HG03025 (cell line): ENCODE data around the gene COL20A1.

Experiments
- ATAC-seq: cut with Tn5 transposase; IDR thresholded peaks from one replicate; pipeline ENCODE4 v1.9.1; 2021; ENCODE audit warnings: mild to moderate bottlenecking, moderate library complexity; ENCODE audit not compliant: unreplicated experiment, low FRiP score

The COL20A1 gene

DNA sequence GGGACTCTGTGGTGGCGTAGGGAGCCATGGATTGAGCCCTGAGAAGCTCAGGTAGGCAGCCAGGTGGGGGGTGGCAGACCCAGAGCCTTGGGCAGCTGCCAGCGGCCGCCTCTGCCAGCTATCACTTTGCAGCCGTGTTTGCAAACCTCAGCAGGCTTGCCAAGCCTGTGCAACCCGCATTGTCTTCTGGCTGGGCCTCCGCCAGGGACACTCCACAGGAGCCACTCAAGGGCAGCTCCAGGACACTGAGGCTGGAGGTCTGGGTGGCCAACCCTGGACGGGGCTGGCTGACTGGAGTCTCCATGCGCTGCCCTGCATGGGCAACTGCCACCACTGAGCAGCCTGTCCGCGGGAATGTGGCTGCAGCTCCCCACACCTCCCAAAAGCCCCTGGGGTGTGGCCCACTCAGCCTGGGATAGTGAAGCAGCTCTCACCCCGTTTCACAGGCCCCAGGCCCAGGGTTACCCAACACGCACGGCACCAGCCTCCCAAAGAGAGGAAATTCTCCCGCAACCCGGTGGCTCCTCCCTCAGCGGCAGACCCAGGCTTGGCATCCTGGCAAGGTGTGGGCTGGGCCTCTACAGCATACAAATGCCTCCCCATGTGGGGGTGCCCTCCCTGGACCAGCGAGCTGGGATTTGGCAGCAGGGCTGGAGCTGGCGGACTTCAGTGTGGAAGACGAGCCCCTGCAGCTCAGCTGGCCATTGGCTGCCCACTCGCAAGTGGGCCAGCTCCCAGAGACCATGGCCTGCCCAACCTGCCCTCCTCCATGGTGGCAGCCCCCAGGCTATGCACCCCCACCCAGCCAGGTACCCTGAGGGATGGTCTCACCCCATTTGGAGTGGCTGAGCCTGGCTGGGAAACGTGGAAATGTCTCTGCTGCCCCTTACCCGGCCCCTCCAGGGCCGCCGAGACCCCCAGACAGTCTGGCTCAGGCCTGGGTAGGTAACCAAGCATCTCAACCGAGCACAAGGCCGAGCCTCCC lies 65.2 kb downstream of the COL20A1 start:
- no peak for ATAC-seq

DNA sequence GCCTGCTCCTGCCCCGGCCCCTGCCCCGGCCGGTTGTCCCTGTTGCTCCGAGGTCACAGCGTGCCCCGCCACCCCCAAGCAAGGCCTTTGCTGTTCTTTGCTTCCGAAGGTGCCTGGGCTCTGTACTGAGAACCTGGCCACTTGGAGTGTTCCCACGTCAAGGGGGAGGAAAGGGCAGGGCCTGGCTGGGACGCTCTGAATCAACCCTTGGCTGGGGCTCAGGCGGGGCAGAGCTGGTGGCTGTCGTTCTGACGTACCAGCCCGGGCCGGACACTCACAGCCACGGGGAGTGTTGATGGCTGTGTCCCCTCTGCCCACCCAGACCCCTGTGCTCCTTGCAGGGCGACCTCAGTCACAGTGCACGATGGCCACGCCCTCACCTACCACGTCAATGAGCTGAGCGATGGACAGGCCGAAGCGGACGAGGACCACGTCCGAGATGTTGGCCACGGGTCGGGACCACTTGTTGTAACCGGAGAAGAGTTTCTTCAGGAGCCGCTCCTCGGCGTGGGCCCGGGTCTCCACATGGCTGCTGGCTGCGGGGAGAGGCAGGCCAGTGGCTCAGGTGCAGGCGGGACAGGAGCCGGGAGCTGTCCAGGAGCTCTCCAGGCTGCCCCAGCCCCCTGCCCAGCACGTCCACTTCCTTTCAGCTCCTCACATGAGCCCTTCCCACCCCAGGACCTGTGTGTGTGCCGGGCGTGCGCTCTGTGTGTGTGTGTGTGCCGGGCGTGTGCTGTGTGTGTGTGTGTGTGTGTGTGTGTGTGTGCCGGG lies 66.4 kb downstream of the COL20A1 start:
- no peak for ATAC-seq

DNA sequence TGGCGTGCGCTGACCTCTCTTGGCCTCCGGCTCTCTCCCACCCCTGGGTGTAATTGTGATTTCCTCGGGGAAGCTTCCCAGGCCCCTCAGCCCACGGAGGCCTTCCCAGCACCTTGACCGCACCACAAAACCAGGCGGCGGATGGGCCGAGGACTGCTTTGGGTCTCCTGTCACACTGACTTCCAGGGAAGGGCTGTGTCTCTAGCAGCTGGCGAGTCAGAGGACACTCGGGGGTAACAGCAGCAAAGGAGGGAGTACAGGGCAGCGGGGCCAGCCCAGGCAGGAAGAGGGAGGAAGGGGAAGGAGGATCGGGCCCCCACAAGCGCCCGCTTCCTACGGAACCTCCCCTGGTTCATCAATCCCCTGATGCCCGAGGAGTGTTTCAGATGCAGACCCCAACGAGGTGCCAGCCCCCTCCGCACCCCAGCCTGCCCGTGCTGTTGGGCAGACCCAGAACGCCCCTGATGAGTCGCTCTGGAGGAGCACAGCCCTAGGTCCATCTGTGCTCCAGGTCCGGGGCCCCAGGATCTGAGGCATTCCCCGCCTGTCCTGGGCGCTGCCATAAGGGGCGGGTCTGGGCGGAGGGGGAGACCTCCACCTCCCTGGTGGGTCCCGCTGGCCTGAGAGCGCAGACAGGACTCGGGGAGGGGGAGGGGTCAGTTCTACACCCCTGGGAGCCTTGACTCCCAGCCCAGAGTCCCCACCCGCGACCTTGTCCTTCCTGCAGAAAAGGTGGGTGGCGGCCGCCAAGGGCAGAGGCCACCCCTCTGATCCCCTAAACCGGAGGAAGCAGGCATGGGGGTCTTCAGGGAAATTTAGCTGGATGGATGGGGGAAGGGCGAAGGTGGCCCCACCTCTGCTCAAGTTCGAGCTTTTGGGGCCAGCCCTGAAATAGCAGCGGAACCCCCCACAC lies 67.2 kb downstream of the COL20A1 start:
- ATAC-seq: no peak

DNA sequence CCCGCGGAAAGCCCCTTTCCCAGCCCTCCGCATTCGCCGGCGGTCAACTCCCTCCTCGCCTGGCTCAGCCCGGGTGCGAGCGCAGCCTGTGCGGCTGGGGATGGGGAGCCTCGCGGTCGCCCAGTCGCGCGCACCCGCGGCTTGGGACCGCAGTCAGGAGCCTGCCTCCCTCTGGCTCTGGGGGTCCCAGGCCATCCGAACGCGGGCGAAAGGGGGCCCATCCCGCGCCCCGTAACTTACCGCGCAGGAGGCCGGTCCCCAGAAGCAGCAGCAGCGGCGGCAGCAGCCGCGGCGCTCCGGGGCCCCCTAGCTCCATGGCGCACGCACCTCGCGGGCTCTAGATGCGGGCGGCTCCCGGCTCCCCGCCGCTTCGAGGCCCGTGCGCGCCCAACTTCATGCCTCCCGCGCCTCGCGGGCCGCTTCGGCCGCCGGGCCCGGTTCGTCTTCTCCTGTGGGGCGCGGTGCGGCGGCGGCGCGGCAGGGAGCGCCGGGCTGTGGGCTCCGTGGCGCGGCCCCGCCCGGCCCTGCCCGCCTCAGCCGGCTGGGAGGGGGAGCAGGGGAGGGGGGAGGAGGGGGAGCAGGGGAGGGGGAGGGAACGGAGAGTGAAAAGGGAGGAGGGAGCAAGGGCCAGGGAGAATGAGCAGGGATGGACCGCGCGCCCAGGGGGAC lies 68.0 kb downstream of the COL20A1 start, which contains the start of gene CHRNA4:
CHRNA4 (minus strand) TSS at position 500 of the 669 bp plus-strand sequence; CDS start at position 316, 184 bp downstream.
- ATAC-seq: no peak

DNA sequence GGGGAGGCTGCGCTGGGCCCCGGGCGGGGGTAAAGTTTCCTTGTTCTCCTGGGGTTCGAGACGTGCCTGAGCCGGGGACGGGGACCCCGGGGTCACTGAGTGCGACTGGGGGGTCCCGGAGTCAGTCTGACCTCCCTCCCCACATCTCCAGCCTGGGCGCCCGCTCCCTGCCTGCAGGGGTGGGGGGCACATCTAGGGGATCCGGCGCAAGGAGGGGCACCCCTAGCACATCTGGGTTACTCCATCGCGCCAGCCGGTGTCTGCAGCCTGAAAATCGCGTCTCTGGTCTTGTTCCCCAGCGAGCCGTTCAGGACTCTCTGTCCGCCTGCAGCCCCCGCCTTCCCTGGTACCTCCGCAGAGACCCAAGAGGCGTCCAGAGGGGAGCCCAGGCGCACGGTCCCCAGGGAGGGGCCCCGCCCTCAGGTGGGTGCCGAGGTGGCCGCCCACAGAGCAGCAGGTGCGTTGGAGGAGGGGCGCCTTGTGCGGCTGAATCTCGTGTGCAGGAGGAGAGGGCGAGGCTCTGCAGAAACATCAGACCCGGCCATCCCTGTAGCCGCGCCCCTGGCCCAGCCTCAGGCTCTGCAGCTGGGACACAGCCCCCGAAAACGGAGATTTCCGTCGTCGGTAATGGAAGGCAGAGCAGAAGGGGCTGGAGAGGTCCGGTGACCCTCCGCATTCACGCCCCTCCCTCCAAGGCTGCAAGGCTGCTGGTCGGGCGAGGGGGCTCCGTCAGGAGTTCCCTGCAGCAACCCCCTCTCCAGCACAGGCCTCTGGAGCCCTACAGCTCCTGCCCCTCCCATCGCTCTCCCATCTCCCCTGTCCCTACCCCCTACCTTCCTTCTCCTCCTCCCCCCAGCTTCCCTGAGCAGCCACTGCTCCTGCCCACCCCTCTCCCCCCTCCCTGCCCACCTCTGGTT lies 68.8 kb downstream of the COL20A1 start:
- ATAC-seq: no peak

DNA sequence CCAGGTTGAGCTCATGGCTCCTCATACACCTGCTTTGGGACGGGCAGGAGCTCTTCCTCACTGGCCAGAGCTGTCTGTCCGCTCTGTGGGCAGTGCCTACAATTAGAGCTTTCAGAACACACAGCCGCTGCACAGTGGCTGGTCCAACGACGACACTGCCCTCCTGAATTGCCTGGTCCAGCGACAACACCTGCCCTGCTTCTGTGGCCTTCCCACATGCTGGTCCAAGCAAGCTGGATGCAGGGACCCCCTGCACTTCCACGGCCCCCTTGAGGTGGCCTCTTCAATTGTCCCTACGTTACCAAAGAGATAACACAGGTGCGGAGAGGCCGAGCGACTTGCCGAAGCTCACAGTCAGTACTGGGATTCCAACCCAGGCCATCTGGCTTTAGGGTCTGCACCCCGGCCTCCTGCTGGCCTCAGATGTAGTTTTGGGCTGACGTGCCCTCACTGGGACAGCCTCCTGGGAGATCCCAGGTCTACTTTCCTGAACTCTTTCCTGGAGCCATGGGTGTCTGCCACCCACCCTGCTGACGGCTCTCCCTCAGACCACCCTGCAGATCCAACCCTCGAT lies 69.5 kb downstream of the COL20A1 start:
- no peak for ATAC-seq

DNA sequence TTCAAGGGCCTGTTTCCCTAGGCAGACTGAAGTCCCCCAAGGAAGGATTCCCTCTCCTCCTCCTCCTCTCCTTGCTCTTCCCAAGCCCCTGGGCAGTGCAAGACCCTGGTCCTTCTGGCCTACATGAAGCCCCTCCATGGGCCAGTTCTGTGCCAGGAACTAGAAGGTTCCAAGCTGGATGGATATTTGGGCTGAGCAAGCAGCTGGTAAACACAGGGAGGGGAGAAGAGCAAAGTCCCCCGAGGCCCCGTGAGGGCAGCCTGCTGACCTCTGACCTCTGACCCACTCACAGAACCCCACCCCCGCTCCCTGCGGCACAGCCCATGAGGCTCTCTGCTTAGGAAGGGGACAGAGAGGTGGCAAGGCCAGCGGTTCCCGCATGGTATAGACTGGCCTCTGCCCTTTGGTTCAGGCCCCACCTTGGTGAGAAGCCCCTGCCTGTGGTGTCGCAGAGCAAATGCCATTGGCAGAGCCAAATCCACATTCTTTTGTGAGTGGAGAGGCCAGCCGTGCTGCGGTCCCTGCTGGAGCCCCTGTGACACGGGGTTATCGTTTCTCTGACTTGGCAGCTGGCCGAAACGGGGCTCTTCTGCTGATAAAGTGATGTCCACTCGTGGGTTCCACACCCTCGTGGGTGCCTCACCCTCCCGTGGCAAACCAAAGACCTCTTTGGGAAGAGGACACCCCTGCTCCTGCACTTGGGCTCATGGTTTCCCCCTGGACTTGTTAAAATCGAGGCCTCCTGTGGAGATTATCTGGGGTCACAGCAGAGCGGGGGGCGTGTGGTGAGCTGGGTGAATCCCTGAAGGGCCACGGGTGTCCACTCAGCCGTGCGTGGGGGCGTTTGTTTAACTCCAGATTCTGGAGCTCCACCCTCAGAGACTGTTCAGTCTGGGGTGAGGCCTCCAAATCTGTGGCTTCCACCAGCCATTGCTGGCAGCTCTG lies 70.3 kb downstream of the COL20A1 start:
- ATAC-seq: no peak

DNA sequence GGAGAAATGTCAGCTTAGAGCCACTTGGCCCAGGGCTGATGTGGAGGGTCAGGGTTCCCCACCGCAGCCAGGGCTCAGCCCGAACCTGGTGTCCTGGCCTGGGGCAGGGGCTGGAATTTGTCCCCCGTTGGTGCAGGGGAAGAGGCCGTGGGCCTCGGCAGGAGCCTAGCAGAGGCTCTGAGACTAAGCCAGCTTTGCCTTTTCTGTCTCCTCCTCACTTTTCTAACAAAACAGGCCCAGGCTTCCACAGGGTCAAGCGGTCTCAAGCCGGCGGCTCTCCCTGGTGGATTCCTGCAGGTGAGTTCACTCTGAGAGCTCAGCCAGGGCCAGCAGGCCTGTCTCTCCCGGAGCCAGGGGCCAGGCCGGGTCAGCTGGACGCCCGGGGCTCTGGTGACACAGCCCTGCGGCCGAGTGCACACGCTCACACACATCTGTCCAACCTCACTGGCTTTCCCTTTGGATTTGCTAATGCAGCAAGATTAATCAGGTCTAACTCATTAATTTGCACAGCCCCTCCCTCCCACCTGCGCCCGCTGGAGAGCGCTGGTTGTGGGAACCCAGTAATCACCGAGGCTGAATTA lies 71.1 kb downstream of the COL20A1 start:
- no peak for ATAC-seq

DNA sequence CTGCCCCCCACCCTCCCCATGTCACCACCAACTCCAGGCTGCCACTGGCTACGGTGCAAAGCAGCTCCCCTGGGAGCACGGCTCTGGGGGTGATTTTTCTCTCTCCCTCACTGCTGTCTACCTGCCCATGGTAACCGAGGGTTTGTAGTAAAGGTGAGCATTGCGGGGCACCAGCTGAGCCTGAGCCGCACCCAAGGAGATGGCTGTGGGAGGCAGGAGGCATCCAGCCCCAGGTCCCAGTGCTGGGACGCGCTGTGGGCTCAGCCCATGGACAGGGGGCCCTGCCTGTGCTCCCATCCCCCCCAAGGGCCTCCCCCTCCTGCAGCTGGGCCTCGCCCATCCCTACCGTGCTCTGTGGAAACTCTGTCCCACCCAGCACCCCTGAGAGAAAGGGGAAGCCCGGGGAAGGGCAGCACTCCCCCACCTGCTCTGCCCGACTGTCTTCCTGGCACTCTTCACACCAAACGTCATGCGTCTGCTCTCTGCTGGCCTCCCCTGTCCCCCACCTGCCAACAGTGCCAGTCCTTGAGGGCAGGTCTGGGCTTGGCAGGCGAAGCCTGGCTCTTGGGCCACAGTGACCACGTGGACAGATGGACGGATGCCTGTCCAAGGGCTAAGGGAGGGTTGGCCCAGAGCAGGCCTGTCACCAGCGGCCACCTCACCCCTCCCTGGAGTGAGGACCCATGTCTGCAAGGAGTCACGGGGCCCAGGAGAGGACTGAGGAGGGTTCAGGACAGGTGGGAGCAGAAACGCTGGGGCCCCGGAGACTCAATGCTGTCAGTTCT lies 72.0 kb downstream of the COL20A1 start:
- no peak for ATAC-seq

DNA sequence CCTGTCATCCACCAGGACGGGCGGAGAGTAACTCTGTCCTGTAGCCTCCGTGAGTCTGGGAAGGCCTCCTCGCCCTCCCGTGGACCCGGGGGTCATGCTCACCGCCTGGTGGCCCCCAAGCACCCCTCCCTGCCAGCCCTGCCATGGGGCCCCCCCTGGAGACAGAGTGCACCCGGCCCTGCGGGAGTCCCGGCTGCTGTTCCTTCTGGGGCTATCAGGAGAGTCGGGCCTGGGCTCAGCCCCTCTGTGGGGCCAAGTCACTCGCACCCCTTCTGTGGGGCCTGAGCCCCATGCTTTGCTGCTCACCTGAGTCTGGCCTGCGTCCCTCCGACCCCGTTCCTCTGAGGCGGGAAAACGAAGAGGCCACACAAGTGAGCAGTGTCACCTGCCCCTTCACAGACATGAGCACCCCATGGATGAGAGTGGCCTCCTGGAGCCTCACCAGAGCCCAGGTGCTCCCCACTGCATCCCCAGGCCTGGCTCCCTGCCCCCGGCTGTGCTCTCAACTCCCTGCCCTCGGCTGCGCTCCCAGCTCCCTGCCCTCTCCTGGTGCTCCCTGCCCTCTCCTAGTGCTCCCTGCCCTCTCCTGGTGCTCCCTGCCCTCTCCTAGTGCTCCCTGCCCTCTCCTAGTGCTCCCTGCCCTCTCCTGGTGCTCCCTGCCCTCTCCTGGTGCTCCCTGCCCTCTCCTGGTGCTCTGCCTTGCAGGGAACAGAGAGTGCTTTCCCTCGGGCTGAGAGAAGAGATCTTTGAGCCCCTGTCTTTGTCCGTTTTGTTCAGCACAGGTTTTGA lies 72.8 kb downstream of the COL20A1 start:
- ATAC-seq: no peak

DNA sequence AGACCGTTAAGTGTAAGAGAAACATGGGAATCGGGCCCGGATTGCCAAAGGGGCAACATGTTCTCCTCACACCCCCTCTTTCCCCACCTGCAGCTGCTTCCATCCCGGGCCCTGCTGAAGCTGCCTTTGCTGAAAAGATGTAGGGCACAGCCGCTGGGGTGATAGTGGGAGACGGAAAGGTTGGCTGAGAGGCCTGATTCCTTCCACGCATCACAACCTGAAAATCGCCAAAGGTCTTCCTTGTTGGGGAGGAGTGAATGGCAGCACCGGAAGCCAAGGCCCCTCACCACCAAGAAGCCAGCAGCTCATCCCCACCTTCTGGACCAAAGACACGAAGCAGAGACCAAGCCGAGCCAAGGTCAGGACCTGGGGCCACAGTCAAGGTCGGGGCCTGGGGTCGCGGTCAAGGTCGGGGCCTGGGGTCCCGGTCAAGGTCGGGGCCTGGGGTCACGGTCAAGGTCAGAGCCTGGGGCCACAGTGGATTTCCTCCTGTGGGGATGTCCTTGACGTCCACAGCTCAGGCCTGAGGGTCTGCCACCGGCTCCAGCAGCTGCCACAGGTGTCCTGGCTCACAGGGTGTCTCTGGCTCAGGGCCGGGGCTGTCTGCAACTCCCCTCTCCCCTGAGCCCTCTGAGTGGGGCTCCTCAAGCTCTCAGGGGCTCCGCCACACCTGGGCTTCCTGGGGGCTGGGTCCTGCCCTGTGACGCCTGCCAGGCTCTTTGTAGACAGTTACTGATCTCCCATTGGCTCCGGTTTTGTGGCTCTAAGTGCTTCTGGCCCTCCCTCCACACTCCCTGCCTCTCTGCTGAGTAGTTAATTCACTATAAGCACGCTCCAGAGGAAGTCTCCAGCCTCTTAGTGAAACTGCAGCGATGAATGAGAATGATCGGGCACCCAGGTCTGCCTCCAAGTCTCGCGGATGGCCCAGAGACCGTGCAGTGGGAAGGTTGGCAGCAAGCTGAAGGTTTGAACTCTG lies 73.7 kb downstream of the COL20A1 start:
- no peak for ATAC-seq

DNA sequence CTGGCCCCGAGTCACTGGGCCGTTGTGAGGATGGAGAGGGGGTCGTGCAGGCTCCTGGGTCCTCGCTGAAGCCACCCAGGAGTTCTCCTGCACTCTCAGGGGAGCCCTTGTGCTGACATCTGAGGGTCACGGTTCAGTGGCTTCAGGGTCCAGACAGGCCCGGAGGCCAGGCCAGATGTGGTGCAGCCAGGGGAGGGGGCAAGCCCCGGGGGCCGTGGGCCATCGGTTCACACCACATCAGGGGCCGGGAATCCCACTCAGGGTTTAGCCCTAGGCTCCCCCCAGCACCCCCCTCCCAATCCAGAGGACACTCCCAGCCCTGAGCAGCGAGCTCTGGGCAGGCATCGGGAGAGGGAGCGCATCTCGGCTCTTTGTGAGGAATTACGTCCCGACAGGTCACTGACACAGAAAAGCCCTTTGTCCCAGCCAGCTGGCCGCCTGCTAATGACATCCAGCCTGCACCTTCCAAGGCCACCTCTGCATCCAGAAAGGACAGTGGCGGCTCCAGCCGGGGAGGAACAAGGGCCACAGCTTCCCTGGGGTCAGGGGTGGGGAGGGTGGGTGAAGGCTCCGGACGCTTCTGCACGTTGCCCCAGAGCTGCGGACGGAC lies 74.6 kb downstream of the COL20A1 start:
- ATAC-seq: no peak

DNA sequence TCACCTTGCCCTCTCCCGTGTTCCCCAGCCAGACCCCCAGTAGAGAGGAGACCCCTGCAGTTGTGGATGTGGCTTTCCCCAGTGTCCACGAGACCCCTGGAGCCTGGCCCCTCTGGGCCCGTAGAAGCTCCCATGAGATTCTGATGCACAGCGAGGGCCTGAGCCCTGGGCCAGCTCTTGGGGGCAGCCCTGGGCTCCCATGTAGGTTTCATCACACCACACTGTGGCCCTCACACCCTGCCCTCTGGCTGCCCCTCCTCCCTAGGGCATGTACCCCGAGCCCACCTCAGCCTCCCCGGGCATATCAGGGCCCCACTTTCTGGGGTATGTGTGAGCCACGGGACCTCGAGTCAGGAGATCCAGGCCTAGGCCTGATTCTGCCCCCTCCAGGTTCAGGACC lies 75.2 kb downstream of the COL20A1 start:
- no peak for ATAC-seq

DNA sequence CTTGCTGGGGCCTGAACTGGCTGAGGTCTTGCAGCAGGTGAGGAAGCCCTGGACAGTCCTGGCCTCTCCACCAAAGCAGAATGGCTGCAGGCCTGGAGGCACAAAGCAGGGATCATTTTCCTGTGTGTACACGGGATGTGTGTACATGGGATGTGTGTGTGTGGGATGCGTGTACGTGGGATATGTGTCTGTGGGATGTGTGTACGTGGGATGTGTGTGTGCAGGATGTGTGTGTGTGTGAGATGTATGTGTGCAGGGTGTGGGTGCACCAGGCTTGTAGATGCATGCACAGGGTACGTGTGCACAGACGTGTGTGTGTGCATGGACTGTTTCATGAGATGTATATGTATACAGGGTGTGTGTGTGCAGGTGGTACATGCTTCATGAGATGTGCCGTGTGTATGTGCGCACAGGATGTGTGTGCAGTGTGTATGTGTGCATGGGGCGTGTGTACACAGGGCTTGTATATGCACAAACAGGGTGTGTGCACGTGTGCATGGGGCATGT lies 76.1 kb downstream of the COL20A1 start:
- ATAC-seq: no peak
